ENCODE data around the gene PKN2.

DNA sequence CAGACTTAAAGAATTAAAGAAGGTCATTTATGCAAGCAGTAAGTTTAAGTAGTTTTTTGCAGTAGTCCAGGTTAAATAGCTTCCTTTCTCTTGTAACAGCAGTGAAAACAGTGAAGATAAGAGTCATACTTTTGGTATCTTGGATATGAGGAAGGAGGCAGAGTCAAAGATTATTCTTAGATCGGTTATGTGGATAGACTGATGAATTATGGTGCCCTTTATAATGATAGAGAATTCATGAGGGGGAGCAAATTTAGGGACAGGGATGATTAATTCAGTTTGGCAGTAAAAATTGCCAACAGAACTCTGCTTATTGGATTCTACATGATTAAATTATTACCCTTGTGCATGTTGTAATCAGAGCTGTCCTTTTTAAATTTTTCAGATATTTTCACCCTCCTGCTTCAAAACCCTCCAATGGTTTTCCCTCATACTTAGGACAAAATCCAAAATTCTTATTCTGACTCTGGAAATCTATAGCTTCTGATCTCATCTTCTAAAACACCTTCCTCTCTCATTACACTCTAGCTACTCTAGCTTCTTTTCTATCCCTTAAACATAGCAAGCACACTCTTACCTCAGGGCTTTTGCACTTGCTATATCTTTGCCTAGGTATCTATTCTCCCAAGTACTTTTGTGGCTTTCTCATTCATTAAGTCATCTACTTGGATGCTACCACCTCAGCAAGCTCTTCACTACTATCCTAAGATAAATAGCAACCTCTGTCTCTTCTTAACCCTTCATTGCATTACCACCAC lies 79.8 kb downstream of the PKN2 start:
- TF ChIP-seq, protein P1, sequence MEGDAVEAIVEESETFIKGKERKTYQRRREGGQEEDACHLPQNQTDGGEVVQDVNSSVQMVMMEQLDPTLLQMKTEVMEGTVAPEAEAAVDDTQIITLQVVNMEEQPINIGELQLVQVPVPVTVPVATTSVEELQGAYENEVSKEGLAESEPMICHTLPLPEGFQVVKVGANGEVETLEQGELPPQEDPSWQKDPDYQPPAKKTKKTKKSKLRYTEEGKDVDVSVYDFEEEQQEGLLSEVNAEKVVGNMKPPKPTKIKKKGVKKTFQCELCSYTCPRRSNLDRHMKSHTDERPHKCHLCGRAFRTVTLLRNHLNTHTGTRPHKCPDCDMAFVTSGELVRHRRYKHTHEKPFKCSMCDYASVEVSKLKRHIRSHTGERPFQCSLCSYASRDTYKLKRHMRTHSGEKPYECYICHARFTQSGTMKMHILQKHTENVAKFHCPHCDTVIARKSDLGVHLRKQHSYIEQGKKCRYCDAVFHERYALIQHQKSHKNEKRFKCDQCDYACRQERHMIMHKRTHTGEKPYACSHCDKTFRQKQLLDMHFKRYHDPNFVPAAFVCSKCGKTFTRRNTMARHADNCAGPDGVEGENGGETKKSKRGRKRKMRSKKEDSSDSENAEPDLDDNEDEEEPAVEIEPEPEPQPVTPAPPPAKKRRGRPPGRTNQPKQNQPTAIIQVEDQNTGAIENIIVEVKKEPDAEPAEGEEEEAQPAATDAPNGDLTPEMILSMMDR (IDR thresholded peaks at IDR 0.05; ENCODE audit: low read depth, low read length, poor library complexity, severe bottlenecking), result no peak
- TF ChIP-seq EZH2phosphoT487 (IDR thresholded peaks at IDR 0.05; ENCODE audit: borderline replicate concordance, low read length), result no peak
